H54 (cell line): ENCODE data around the gene NUDT9.
"Not testable (repeated sequence)": the region's sequence is repeated elsewhere in the genome, so short reads cannot be mapped to it uniquely, and the experiment has no call there.

ENCODE experiments used
- DNase-seq: peaks from one replicate; pipeline ENCODE4 v3.0.0; 2011; ENCODE audit warnings: low spot score, mixed read lengths; ENCODE audit not compliant: insufficient read length
- FAIRE-seq: peaks from 3 replicates; lab custom pipeline; 2011; peaks lifted over from hg19 to GRCh38; lab: Jason Lieb, UNC
- POLR2A ChIP-seq: IDR thresholded peaks from 2 replicates; pipeline ENCODE4 v1.6.1; 2011; ENCODE audit warnings: low read depth, mild to moderate bottlenecking, low read length

NUDT9 gene

DNA sequence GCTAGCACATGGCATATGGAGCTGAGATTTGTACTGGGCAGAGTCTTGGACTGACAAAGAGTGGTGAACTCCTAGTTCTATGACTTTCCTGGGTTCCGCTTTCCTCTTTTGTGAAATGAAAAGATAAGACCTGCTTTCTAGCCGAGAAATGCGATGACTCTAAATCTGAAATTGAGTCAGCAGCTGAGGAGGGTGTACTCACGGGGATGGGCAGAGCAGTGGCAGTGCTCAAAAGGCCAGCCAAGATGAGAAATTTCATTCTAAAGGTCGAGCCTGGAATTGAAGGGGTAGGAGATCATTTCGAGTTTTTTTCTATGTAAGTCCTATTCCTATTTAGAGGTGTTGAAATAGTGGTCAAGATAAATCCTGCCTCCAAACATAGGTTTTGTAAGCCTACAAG is 47.0 kb downstream of the NUDT9 start:
- TF ChIP-seq POLR2A, result no peak
- FAIRE-seq, result no peak
- DNase-seq, result no peak

GRCh38 chr4:87476934-87477333 is 54.6 kb downstream of the NUDT9 start:
- TF ChIP-seq POLR2A, result no peak
- no peak for FAIRE-seq
- DNase-seq, result no peak

DNA sequence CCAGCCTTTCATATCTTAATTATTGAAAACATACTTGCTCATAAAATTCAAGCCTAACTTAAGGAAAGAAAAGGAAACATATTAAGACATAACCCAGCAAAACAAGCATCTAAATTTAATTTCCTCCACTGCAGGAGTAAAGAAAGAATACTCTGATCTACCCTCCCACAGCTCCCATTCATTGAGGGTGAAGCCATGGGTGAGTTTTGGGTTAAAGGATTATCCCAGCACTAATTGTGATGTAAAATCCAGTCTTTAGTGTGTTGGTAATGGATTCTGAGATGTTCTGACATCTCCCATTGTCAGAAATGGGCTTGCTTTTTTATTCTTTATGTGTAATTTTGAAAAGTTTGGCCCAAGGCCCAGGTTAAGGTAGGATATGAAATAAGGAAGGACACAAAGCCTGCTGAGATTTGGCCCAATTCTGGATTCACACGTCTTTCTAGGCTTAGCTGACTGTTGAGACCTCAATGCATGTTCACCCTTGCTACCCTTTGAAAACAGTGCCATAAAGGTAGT is 56.4 kb downstream of the NUDT9 start:
- no peak for TF ChIP-seq POLR2A
- DNase-seq (no peak), FAIRE-seq (no peak)

GRCh38 chr4:87481377-87481776 is 59.0 kb downstream of the NUDT9 start:
- FAIRE-seq (no peak), DNase-seq (no peak)
- TF ChIP-seq POLR2A, result no peak

DNA sequence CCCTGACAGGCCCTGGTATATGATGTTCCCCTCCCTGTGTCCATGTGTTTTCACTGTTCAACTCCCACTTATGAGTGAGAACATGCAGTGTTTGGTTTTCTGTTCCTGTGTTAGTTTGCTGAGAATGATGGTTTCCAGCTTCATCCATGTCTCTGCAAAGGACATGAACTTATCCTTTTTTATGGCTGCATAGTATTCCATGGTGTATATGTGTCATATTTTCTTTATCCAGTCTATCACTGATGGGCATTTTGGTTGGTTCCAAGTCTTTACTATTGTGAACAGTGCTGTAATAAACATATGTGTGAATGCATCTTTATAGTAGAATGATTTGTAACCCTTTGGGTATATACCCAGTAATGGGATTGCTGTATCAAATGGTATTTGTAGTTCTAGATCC is 60.9 kb downstream of the NUDT9 start:
- not testable (repeated sequence) for FAIRE-seq

GRCh38 chr4:87488666-87489065 is 66.3 kb downstream of the NUDT9 start:
- FAIRE-seq, DNase-seq: not testable (repeated sequence)

More for the DNA sequence above, 60.9 kb downstream of the NUDT9 start:
- not testable (repeated sequence) for DNase-seq

- FAIRE-seq (no peak), DNase-seq (no peak)
- no peak for TF ChIP-seq POLR2A
Measured at GRCh38 chr4:87489678-87490077, 67.3 kb downstream of the NUDT9 start.

DNA sequence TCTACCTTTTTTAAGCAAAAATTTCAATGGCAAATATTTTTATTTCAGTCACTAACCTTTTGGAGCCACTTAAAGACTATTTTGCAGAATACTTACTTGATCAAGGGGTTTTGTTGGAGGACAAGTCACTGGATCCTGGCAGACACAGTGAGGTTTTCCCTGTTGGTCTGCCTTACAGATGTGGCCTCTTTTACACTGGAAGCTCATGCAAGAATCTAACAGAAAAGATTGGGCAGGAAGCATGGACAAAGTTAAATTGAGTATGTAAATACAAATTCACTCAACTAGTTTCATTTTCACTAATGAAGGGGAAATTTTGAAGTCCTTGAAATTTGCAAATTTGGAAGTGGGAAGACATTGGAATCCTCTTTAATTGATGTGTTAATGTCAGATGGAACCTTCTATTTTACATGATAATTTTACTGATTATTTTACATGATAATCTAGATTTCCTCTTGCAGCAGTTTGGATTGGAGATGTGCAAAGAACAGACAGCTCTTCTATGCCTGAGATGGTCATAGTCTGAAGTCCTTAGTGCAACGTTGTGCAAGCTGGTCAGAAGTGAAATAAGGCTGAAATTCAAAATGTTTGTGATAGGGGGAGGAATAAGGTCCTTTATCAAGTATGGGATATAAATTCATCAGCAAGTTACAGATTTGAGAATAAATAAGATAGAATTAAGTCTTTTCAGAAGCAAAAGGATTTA is 68.4 kb downstream of the NUDT9 start:
- TF ChIP-seq POLR2A, result no peak
- FAIRE-seq, result no peak
- DNase-seq, result no peak

- no peak for FAIRE-seq
- no peak for TF ChIP-seq POLR2A
- DNase-seq, result no peak
Measured at GRCh38 chr4:87491436-87491835, 69.1 kb downstream of the NUDT9 start.

DNA sequence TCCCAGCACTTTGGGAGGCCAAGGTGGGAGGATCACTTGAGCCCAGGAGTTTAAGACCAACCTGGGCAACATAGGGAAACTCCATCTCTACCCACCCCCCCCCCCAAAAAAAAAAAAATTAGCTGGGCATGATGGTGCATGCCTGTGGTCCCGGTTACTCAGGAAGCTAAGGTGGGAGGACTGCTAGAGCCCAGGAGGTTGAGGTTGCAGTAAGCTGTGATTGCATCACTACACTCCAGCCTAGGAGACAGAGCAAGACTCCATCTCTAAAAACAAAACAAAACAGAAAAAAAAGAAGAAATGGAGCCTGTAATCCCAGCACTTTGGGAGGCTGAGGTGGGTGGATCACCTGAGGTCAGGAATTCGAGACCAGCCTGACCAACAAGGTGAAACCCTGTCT is 69.5 kb downstream of the NUDT9 start:
- DNase-seq, FAIRE-seq: not testable (repeated sequence)

DNA sequence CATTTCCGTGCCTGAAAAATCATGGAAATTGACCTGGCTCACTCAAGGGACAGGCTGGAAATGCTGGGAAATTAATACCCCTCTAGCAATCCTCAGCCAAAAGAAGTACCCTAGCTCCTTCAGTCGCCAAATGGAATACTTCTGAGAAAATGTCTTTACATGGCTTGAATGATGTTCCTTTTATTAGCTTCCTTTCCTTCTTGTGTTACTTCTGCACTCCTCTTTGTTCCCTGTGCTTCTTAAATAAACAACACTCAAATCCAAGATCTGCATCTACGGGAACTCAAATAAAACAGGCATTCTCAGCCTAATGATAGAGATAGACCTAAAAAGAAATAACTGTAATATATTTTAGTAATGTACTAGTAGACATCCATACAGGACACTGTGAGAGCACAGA is 70.7 kb downstream of the NUDT9 start:
- TF ChIP-seq POLR2A, result no peak
- FAIRE-seq (no peak), DNase-seq (no peak)

GRCh38 chr4:87497159-87497558 is 74.8 kb downstream of the NUDT9 start:
- FAIRE-seq, result no peak
- TF ChIP-seq POLR2A, result no peak
- no peak for DNase-seq

GRCh38 chr4:87497578-87497977 is 75.2 kb downstream of the NUDT9 start:
- TF ChIP-seq POLR2A, result no peak
- no peak for FAIRE-seq
- no peak for DNase-seq

DNA sequence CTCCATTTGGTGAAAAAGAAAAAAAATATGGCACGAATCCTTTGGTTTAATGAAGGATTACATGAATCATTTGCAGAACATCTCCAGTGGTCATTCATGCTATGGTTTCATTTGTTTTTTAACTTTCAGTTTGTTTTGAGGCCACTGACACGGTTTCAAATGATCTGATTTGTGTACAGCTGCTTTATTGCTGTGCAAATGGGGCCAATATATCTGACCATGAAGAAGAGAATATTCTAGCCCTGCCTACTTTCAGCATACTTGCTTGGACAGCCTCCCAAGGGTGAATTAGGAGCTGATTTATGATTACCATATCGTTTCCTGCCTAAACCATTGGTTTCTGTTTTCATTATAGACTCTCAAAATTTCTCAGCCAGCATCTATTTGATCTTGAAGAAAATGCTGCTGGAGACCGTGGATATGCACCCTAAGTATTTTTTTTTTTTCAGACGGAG is 76.1 kb downstream of the NUDT9 start:
- FAIRE-seq (no peak), DNase-seq (no peak)
- TF ChIP-seq POLR2A, result no peak

DNA sequence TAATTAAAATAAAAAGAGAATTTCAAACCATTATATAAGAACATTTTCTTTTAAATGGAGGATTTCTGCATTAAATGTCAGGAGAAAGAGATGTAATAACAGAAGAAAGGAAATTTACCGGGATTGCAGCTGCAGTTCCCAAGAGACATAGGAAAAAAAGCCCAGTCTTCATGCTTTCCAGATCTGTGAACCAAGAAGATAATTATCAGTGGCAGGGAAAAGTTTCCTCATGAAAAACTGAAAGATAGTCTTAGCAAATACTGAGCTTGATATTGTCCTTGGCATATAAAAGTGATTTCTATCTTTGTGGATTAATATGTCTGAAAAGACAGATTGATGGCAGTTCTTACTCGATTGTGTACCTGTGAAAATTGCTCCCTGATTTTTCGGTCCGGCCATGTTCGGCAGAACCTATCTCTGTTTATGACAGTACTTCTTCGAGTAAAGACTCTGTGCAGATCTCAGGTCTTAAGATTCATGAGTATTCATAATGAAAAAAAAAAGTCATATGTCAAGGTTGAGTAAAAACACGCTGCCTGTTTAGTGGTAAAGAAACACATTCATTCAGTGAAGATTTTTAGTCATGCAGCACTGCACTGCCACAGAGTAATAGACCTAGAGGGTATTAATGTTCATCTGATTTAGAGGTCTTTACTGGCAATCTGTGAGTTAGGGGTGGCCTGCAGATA is 77.2 kb downstream of the NUDT9 start:
- no peak for TF ChIP-seq POLR2A

More for the DNA sequence above, 77.2 kb downstream of the NUDT9 start:
- no peak for DNase-seq
- FAIRE-seq, result no peak
